Ovary (tissue), 3 donors: Measurements from ENCODE around the gene TMEM52B.

Experiments
- EP300 ChIP-seq: sonication (generic); formaldehyde crosslinking; IDR thresholded peaks from one replicate; pipeline ENCODE4 v1.6.1; 2017; ENCODE audit warnings: antibody characterized with exemption
- TF ChIP-seq, protein P1 (sequence below), 3 donors: fragments of 450-650 bp in 2 of 3; fragments of 200-600 bp in 1 of 3; IDR thresholded peaks; one replicate each; pipeline versions ENCODE4 v1.5.1 to v1.8.0; 2016 to 2022; ENCODE audit warnings: antibody characterized with exemption in 3 of 3, mild to moderate bottlenecking in 1 of 3
- donor health status: DM: no; HTN: no; CAD: no.

- TF ChIP-seq, protein P1, sequence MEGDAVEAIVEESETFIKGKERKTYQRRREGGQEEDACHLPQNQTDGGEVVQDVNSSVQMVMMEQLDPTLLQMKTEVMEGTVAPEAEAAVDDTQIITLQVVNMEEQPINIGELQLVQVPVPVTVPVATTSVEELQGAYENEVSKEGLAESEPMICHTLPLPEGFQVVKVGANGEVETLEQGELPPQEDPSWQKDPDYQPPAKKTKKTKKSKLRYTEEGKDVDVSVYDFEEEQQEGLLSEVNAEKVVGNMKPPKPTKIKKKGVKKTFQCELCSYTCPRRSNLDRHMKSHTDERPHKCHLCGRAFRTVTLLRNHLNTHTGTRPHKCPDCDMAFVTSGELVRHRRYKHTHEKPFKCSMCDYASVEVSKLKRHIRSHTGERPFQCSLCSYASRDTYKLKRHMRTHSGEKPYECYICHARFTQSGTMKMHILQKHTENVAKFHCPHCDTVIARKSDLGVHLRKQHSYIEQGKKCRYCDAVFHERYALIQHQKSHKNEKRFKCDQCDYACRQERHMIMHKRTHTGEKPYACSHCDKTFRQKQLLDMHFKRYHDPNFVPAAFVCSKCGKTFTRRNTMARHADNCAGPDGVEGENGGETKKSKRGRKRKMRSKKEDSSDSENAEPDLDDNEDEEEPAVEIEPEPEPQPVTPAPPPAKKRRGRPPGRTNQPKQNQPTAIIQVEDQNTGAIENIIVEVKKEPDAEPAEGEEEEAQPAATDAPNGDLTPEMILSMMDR (IDR thresholded peaks at IDR 0.05), result no peak
- no peak for TF ChIP-seq EP300
These were observed 47.6 kb upstream of the TMEM52B start for GRCh38 chr12:10131111-10131690.
